Left hindlimb (tissue), 1 donor: Measurements from ENCODE around the gene SARNP.
A peak's percentile ranks its signal among the peaks of the same experiment; 100 is the strongest.

Experiments
- DNase-seq: peaks from one replicate; pipeline ENCODE4 v3.0.0-alpha.2; 2018

SARNP gene

GRCh38 chr12:55739025-55739378 is 78.5 kb downstream of the SARNP start:
- DNase-seq, result no peak

GRCh38 chr12:55738123-55739024 is 79.2 kb downstream of the SARNP start:
- peak; percentile 93 for DNase-seq

- peak; percentile 71 for DNase-seq
These were observed 79.9 kb downstream of the SARNP start for GRCh38 chr12:55737581-55738122.

GRCh38 chr12:55736780-55737580 is 80.5 kb downstream of the SARNP start:
- DNase-seq, result peak; percentile 74

GRCh38 chr12:55736076-55736475 is 81.4 kb downstream of the SARNP start:
- DNase-seq, result no peak

GRCh38 chr12:55734595-55734994 is 82.9 kb downstream of the SARNP start:
- DNase-seq, result no peak

GRCh38 chr12:55733858-55734257 is 83.7 kb downstream of the SARNP start:
- DNase-seq, result no peak

GRCh38 chr12:55733021-55733555 is 84.4 kb downstream of the SARNP start:
- no peak for DNase-seq

GRCh38 chr12:55732288-55732687 is 85.2 kb downstream of the SARNP start:
- DNase-seq, result no peak

GRCh38 chr12:55729819-55730818 is 87.4 kb downstream of the SARNP start:
- peak; percentile 77 for DNase-seq

GRCh38 chr12:55728939-55729818 is 88.3 kb downstream of the SARNP start, which contains the start of gene CD63:
Gene CD63, minus strand, starts transcription at chr12:55729009. Its CDS starts 668 bp downstream, at chr12:55728341.
- peak; percentile 96 for DNase-seq

GRCh38 chr12:55728186-55728938 is 89.2 kb downstream of the SARNP start:
- peak; percentile 90 for DNase-seq

- DNase-seq, result no peak
These were observed 89.8 kb downstream of the SARNP start for GRCh38 chr12:55727643-55728185.

- DNase-seq, result no peak
These were observed 90.6 kb downstream of the SARNP start for GRCh38 chr12:55726971-55727370.

GRCh38 chr12:55725556-55725955 is 92.0 kb downstream of the SARNP start:
- no peak for DNase-seq

GRCh38 chr12:55724940-55725309 is 92.6 kb downstream of the SARNP start:
- no peak for DNase-seq

- peak; percentile 79 for DNase-seq
These were observed 93.1 kb downstream of the SARNP start for GRCh38 chr12:55724226-55724939.

GRCh38 chr12:55723516-55724225 is 93.9 kb downstream of the SARNP start:
- no peak for DNase-seq
